H1 (cell line): ENCODE measurements around the gene JOSD2.
A peak's percentile ranks its signal among the peaks of the same experiment; 100 is the strongest.

Source experiments
- CTCF ChIP-seq, 3 experiments: IDR thresholded peaks; 1 replicate in 2 of 3; 2 replicates in 1 of 3; pipeline versions ENCODE4 v1.5.1 to v1.6.1; 2011; ENCODE audit warnings: low read length in 3 of 3, mild to moderate bottlenecking in 3 of 3, inconsistent platforms in 2 of 3, low read depth in 1 of 3, moderate library complexity in 1 of 3; ENCODE audit not compliant: insufficient read depth in 1 of 3; ENCODE audit errors: control extremely low read depth in 1 of 3
- EZH2 ChIP-seq: fragments of 200-600 bp; sonication (generic); IDR thresholded peaks from 2 replicates; pipeline ENCODE4 v1.7.1; 2012; ENCODE audit warnings: low read depth, mild to moderate bottlenecking, moderate library complexity, low read length, inconsistent platforms; ENCODE audit not compliant: severe bottlenecking

DNA sequence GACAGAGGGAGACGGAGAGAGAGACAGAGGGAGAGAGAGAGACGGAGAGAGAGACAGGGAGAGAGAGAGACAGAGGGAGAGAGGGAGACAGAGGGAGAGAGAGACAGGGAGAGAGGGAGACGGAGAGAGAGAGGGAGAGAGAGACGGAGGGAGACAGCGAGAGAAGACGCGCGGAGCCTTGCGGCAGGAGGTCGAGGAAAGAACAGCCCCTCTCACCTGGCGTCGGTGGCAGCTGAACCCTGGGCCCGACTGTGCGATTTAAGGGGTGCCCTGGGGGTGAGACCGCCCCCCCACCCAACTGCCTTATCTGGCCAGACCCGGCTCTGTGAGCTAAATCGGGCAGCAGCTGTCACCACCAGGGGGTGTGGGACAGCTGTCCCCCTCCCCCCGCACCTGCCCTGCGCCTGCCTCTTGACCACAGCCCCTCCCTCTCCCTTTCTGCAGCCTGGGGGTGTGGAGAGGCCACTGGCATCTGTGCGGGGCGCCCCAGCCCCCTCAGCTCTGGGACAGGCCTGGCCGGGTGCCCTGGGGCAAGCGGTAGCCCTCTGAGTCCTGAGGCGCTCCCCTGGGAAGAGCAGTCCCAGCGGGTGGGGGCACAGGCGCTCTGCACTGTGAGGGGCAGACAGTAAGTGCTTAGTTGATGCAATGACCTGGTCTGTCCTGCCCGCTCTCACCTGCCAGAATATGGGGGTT, 10.8 kb downstream of the JOSD2 start:
- TF ChIP-seq CTCF (IDR thresholded peaks at IDR 0.05; ENCODE audit: control extremely low read depth in 1 of 3, insufficient read depth in 1 of 3, low read depth in 1 of 3, low read length in 3 of 3) (peak; percentile 16 to 44 (median 30); a peak in 3 of 4 replicates), EZH2 (no peak)
